HT1080 (cell line): ENCODE results near the gene INPP4A. TPM values are rescaled to one million over a fixed set of nuclear protein-coding genes. Genes with fewer than 3 reads are reported as not detected.
"Not testable (repeated sequence)": the region's sequence is repeated elsewhere in the genome, so short reads cannot be mapped to it uniquely, and the experiment has no call there.

Source experiments
- DNase-seq: peaks from one replicate; pipeline ENCODE4 v3.0.0-alpha.2; 2015; ENCODE audit warnings: low read depth
- polyA plus RNA-seq, 2 experiments: library from polyadenylated mRNA; depleted of rRNA; stranded (reverse); fragments of >200 nt; gene quantifications; 2 replicates each; pipeline ENCODE4 v1.2.3, GENCODE V29; 2015
- total RNA-seq: library from RNA; depleted of rRNA; stranded (reverse); fragments of >200 nt; shearing (Covaris generic); gene quantifications from 2 replicates; pipeline ENCODE4 v1.2.3, GENCODE V29; 2014; rRNA removed

Gene INPP4A
- 17.3 and 18.1 TPM in 2 replicates for total RNA-seq
- polyA plus RNA-seq (2015; cell fraction: cytosol; rRNA removed) = 7.7 and 9.0 TPM in 2 replicates
- 21.0 and 21.6 TPM in 2 replicates for polyA plus RNA-seq (2015; cell fraction: nucleus; rRNA removed)

DNA sequence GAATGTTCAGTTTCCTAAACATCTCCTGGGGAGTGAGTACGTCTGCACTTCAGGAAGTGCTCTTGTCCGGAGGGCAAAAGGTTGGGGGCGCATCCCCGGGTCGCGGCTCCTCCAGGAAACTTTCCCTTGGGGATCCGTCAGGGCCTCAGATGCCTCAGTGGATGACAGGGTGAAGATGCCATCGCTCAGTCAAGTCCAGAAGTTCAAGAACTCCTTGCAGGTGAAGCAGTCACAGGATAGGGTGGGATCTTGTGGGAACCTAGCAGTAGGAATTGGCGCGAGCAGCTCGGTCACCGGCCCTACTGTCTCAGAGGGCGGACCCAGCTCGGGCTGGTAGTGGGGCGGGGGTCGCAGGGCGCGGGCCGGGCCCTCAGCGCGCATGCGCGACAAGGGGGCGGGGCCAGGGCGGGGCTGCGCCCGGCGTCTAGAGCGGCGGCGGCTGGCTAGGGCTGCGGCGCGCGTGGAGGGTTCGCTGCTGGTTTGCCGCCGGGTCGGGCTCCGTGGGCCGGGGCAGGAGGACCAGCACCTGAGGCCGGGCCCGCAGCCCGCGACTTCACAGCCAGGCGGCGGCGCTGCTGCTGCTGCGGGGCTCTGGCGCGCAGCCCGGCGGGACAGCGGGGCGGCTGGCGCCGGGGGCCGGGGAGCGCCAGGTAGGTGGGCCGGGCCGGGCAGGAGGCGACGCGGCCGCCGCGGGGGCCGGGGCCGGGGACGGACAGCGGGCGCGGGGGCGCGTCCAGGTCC, at the start of gene INPP4A:
Gene INPP4A (plus strand): TSS at position 423 of the 741 bp plus-strand sequence. CDS start 75,191 bp downstream, outside the sequence.
- DNase-seq = peak; percentile 37

DNA sequence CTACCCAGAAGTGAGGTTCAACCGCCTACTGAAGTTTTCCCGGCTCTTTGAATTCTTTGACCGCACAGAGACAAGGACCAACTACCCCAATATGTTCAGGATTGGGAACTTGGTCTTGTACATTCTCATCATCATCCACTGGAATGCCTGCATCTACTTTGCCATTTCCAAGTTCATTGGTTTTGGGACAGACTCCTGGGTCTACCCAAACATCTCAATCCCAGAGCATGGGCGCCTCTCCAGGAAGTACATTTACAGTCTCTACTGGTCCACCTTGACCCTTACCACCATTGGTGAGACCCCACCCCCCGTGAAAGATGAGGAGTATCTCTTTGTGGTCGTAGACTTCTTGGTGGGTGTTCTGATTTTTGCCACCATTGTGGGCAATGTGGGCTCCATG, 48.7 kb upstream of the INPP4A start:
- DNase-seq = no peak

DNA sequence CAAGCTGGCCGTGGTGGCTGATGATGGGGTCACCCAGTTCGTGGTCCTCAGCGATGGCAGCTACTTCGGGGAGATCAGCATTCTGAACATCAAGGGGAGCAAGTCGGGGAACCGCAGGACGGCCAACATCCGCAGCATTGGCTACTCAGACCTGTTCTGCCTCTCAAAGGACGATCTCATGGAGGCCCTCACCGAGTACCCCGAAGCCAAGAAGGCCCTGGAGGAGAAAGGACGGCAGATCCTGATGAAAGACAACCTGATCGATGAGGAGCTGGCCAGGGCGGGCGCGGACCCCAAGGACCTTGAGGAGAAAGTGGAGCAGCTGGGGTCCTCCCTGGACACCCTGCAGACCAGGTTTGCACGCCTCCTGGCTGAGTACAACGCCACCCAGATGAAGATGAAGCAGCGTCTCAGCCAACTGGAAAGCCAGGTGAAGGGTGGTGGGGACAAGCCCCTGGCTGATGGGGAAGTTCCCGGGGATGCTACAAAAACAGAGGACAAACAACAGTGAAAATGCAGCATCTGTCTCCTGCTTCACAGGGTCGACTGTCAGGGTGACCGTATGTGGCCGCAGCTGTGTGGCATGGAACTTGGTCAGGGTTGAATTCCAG, 47.8 kb upstream of the INPP4A start:
- no peak for DNase-seq

DNA sequence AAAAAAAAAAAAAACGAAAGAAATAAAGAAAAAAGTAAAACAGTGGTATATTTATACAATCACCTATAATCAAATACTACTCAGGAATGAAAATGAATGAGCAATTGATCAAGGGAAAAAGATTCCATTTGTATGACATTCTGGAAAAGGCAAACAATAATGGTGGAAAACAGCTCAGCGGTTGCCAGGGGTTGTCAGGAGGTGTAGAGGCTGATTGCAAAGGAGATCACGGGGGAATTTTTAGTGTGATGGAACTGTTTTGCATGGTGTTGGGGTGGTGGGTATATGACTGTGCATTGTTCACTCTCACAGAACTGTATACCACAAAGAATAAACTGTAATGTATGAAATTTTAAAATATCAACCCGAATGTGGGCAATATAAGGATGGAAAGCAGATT, 45.5 kb upstream of the INPP4A start:
- no peak for DNase-seq

DNA sequence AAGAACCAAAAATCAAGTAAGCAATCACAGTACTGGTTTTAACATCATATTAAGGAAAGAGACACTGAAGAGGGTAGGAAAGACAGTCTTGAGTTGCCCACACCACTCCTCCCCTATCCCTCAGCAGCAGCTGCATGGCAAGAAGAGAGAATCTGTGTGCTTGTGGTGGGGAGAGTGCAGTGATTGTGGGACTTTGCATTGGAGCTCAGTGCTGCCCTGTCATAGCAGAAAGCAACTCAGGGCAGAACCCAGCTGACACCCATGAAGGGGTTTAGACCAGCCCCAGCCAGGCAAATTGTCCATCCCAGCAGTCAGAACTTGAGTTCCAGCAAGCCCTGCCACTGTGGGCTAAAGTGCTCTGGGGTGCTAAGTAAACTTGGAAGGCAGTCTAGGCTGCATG, 40.8 kb upstream of the INPP4A start:
- no peak for DNase-seq

DNA sequence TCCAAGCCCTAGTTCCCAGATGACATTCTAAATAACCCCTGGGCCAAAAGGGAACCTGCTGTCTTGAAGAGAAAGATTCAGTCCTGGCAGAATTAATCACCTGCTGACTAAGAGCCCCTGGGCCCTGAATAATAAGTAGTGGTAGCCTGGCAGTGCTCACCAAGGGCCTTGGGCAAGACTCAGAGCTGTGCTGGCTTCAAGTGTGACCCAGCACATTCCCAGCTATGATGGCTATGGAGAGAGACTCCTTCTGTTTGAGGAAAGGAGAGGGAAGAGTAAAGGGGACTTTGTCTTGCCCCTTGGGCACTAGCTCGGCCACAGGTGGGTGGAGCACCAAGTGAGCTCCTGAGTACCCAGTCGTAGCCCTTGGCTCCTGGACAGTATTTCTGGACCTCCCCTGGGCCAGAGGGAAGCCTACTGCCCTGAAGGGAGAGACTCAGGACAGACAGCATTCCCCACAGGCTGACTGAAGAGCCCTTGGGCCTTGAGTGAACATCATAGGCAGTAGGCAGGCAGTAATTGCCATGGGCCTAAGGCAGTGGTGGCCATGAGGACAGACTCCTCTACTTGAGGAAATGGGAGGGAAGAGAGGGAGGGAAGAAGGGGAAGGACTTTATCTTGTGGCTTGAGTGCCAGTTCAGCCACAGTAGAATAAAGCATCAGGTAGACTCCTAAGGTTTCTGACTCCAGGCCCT, 40.0 kb upstream of the INPP4A start:
- DNase-seq = no peak

DNA sequence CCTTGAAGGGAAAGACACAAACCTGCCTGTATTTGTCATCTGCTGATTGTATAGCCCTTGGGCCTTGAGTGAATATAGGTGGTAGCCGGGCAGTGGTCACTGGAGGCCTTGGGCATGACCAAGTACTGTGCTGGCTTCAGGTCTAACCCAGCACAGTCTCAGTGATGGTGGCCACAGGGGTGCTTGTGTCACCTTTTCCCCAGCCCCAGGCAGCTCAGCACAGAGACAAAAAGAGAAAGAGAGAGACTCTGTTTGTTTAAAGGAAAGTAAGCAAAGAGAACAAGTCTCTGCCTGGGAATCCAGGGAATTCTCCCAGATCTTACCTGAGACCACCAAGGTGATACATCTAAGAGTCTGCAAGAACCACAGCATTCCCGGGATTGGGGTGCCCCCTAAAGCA, 39.4 kb upstream of the INPP4A start:
- DNase-seq = no peak

DNA sequence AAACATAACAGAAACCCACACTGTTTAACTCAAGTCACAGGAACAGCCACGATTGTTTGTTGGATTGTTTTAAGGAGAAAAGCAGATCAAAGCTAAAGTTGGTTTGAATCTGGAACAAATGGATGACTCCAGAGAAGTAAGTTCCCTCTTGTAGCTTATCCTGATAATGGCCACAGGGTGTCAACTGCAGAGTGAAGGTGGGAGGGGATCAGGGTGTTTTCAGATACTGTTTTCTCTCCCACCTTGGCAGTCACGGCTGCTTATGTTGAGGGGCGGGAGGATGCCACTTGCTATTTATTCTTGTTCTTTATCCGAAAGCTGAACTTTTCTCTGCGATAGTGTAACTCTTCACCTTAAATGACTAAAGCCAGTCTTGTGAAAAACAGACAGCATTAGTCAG, 36.5 kb upstream of the INPP4A start:
- no peak for DNase-seq

DNA sequence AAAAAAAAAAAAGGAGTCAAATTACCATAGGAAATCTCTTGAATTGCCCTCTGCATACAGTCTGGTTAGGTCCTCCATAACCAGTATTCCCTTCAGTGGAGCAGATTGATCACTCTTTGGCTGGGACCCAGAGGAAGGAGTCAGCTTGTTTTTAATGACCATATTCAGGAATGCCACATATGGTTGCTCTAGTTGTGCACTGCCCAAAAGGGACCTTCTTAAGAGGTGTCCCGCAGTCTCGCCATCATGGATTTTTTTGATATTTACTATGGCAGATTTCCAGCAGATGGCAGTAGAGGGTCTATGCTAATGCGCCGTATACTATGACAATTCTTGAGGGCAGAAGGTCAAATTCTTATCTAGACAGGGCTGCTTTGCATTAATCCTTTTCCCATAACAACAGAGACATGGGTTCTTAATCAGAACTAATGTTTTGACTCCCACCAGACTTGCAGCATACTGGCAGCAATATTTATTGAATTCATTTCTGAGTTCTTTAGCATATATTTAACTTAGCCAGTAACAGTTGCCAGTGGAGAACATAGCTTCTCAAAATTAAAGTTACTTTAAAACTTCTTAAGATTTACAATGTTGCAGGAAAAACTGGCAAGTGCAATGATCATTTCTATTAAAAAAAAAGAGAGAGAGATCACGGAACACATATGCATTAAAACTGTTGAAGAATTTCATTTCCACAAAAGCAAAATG, 31.8 kb upstream of the INPP4A start:
- DNase-seq = peak; percentile 66

DNA sequence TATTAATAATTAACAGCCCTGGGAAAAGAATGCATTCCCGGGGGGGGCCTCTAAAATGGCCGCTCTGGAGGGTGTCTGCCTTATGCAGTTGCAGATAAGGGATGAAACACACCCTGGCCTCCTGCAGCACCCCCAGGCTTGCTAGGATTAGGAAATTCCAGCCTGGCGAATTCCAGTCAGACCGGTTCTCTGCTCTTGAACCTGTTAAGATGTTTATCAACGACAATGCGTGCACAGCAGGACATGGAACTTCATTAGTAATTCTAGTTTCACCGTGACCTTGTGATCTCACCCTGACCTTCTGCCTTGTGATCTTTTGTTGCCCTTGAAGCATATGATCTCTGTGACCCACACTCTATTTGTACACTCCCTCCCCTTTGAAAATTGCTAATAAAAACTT, 30.4 kb upstream of the INPP4A start:
- DNase-seq = not testable (repeated sequence)

DNA sequence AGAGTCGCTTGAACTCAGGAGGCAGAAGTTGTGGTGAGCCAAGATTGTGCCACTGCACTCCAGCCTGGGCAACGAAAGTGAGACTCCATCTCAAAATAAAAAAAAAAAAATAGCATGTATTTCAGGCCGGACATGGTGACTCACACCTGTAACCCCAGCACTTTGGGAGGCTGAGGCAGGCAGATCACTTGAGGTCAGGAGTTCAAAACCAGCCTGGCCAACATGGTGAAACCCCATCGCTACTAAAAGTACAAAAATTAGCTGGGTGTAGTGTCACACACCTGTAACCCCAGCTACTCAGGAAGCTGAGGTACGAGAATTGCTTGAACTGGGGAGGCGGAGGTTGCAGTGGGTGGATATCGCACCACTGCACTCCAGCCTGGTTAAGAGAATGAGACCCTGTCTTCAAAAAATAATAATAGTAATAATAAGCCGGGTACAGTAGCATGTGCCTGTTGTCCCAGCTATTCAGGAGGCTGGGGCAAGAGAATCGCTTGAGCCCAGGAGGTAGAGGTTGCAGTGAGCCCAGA, 28.9 kb upstream of the INPP4A start:
- DNase-seq = not testable (repeated sequence)

DNA sequence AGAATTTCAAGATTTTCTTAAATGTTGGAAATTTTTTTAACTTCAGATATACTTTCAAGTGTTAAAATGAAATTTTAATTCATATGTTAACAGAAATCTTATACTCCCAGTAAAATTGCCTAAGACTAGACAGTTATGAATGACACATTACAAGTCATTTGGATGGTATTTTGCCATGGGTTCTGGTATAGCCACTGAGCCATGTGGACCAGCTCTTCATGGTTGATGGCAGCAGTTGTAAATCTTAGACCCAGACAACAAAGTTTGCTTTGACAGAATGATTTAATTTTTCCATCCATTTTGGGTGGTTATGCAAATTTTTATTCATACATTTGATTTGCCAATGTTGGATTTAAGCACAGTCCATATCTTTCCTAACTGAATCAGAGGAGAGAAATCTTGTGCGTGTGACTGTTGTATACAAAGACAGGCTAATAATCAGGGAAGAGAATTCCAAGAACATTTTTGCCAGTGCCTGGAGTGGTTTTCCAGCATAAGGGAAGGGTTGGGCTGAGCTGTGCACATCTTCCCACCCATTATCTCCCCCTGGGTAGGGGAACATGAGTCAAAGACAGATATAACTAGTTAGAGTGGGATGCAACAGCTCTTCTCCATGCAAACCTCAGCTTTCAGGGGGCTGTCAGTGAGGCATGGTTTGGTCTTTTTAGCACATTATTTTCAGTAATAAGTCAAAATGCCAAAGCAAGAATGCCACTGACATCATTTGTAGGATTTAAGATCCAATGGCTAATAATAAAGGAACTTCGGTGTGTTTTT, 28.1 kb upstream of the INPP4A start:
- no peak for DNase-seq

DNA sequence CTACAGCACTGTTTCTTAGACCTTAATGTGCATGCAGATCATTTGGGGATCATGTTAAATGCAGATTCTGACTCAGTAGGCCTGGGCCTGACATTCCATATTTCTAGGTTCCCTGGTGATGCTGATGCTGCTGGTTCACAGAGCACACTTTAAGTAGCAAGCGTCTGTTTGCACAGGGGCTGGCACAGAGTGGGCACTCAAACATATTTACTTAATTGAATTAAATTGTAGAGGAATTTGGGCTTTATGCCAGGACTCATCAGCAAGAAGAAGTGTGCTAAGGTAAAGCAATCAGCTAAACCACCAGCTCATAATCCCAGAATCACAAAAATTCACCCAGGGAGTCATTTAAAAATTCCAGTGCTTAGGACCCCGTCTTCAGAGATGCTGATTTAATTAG, 25.1 kb upstream of the INPP4A start:
- no peak for DNase-seq

DNA sequence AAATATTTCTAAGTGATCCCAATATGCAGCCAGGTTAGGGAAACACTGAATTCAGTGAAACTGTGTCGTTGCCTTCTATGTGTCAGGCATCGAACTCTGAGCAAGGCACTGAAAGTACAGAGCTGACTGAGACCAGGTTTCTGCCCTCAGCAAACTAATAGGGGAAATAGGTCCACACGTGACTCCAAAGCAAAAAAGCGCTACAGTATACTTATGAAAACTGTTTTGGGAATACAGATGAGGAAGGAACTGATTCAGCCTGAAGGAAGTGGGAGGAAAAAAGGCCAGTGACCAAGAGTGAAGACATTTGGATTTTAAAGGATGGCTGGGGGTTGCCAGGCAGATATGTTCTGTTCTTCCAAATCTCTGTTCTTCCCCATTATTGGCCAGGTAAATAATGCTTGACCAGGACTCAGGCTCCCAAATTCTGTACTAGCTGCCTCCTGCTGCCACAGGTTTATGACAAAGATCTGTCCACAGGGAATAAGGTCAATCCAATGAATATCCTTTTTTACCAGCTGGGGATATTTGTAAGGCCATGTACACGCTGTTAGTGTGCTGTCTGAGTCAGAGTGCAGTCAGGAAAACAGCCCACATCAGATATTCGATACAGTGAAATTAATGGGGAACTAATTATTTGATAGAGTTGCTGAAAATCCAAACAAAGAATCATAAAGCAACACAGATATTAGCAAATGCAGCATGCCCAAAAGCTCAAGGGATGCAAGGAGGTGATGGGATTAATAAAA, 24.5 kb upstream of the INPP4A start:
- peak; percentile 24 for DNase-seq

DNA sequence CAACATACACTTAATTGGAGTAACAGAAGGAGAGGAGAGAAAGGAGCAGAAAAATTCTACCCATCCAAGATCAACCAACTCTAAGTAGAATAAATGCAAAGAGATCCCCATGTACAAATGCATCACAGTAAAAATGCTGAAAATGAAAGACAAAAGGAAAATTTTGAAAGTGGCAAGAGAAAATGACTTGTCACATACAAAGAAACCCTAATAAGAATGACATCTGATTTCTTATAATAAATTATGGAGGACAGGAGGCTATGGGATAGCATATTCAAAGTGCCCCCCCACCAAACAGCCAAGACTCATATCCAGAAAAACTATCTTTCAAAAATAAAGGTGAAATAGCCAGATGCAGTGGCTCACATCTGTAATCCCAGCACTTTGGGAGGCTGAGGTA, 22.2 kb upstream of the INPP4A start:
- no peak for DNase-seq

DNA sequence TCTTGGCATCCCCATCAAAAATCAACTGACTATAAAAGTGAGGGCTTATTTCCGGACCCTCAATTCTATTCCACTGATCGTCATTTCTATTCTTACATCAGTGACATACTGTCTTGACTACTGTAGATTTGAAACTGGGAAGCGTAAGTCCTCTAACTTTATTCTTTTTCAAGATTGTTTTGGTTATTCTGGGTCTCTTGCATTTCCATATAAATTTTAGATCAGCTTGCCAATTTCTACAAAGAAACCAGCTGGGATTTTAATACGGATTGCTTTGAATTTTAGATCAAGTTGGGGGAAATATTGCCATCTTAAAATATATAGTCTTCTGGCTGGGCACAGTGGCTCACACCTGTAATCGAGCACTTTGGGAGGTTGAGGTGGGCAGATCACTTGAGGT, 17.9 kb upstream of the INPP4A start:
- DNase-seq = no peak

DNA sequence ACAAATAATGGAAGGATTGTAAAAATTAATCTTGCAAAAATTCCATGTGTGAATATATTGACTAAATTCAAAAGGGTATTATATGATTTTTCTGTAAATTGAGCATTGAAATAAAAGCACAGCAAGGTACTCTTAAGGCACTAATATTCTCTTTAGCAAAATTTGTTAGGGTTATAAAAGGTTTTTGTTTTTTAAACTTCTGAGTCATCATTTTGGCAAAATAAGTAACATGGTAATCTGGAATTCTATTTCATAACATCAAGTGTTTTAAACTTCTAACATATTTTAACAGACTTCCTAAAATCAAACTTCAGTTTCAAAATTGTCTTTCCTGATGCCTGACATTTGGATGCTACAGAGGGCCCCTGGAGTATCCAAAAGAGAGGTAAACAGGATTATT, 12.5 kb upstream of the INPP4A start:
- DNase-seq = no peak

DNA sequence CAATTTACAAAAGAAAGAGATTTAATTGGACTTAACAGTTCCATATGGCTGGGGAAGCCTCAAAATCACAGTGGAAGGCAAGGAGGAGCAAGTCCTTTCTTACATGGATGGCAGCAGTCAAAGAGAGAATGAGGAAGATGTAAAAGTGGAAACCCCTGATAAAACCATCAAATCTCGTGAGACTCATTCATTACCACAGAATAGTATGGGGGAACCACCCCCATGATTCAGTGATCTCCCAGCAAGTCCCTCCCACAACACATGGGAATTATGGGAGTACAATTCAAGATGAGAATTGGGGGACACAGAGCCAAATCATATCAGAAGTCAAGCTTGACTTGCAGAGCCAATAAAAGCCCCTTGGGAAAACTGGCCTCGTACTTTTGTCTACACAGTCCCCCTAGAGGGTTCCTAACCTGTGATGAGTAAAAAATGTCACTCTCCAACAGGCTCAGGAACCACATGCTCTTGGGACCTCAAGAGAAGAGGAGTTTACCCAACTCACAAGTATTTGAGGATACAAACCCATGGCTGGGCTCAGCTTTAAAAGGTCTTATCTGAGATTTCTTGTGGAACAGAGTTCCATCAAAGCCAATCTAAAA, 11.2 kb upstream of the INPP4A start:
- no peak for DNase-seq

DNA sequence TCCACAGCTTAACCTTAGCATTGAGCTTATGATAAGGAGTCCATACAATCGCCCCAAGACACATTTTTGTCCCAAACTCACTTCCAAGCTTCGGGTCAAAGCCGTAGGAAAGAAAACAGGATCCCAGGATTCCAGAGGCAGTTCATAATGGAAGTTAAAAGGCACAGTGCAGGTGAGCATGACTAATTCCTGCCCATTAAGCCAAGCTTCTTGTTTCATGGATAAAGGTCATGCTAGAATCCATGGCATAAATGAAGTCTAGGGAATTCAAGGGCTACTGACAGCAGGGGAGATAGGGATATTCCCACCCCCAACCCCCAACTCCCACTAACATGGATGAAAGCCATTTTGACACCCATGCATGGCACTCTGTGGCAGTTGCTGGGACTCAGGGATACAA, 10.2 kb upstream of the INPP4A start:
- DNase-seq = no peak
